ENCODE results near the gene AP3D1. TPM values are rescaled to one million over a fixed set of nuclear protein-coding genes. Genes with fewer than 3 reads are reported as not detected.

AP3D1 gene
- total and polyA plus RNA-seq, 9 of the 15 experiments (the other 6 are each of a cell fraction or from before 2014, with no cell fraction given) = 1.2 to 86.1 (median 35.9) TPM

- TF ChIP-seq ZNF511 (CRISPR knock-in tag; IDR thresholded peaks at IDR 0.05) (peak; percentile 51; the same call in 1 of the 2 replicates), GATAD2A (IDR thresholded peaks at IDR 0.05) (no peak), ZNF311 (CRISPR knock-in tag; IDR thresholded peaks at IDR 0.05) (0 out of 2 replicates have a peak, but pooled peaks have one; percentile 34), MLX (CRISPR knock-in tag; conservative IDR thresholded peaks at IDR 0.05) (no peak), ZNF354B (CRISPR knock-in tag; IDR thresholded peaks at IDR 0.05) (no peak), CHCHD3 (CRISPR knock-in tag; IDR thresholded peaks at IDR 0.05) (no peak), IRF2 (CRISPR knock-in tag; IDR thresholded peaks at IDR 0.05) (no peak), KLF16 (IDR thresholded peaks at IDR 0.05) (no peak), CREB3L1 (IDR thresholded peaks at IDR 0.05; ENCODE audit: borderline replicate concordance, low read depth) (no peak; the same call in 1 of the 2 replicates), SFPQ (IDR thresholded peaks at IDR 0.05; ENCODE audit: low read depth, low read length) (no peak), EP300 (IDR thresholded peaks at IDR 0.05; ENCODE audit: low read length) (no peak; the same call in 1 of the 2 replicates), ZNF24 (IDR thresholded peaks at IDR 0.05) (no peak), HDGF (IDR thresholded peaks at IDR 0.05) (no peak), E2F3 (CRISPR knock-in tag; IDR thresholded peaks at IDR 0.05) (peak; percentile 63; the same call in 1 of the 2 replicates), RFX5 (IDR thresholded peaks at IDR 0.05; ENCODE audit: low read depth, low read length) (no peak), ZZZ3 (IDR thresholded peaks at IDR 0.05) (no peak), SIN3B (IDR thresholded peaks at IDR 0.05; ENCODE audit: low read depth) (peak; percentile 55; the same call in 1 of the 2 replicates), ZNF436 (CRISPR knock-in tag; IDR thresholded peaks at IDR 0.05) (no peak), FOXM1 (IDR thresholded peaks at IDR 0.05; ENCODE audit: low read depth) (no peak), FOXM1 (CRISPR knock-in tag; IDR thresholded peaks at IDR 0.05; ENCODE audit: low read depth) (no peak), CEBPG (CRISPR knock-in tag; IDR thresholded peaks at IDR 0.05) (no peak), CEBPG (tag; conservative IDR thresholded peaks at IDR 0.05 in 1 of 2, IDR thresholded peaks at IDR 0.05 in 1 of 2) (no peak)
- TF ChIP-seq, protein P1, sequence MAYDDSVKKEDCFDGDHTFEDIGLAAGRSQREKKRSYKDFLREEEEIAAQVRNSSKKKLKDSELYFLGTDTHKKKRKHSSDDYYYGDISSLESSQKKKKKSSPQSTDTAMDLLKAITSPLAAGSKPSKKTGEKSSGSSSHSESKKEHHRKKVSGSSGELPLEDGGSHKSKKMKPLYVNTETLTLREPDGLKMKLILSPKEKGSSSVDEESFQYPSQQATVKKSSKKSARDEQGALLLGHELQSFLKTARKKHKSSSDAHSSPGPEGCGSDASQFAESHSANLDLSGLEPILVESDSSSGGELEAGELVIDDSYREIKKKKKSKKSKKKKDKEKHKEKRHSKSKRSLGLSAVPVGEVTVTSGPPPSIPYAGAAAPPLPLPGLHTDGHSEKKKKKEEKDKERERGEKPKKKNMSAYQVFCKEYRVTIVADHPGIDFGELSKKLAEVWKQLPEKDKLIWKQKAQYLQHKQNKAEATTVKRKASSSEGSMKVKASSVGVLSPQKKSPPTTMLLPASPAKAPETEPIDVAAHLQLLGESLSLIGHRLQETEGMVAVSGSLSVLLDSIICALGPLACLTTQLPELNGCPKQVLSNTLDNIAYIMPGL (CRISPR knock-in tag; IDR thresholded peaks at IDR 0.05) = no peak
These were observed 90.4 kb downstream of the AP3D1 start (continued) for GRCh38 chr19:2060884-2061494.
